Umbilical cord (tissue), 2 donors: ENCODE data around the gene LGALS3BP. TPM values are rescaled to one million over a fixed set of nuclear protein-coding genes. Genes with fewer than 3 reads are reported as not detected.

ENCODE experiments used
- DNase-seq: peaks from one replicate; pipeline ENCODE4 v3.0.0-alpha.2; 2015; ENCODE audit warnings: low spot score
- total RNA-seq: library from RNA; depleted of rRNA; stranded (reverse); fragments of >200 nt; gene quantifications from one replicate; pipeline ENCODE4 v1.2.3, GENCODE V29; 2014; ENCODE audit warnings: low replicate concordance; ENCODE audit not compliant: insufficient read depth

Gene LGALS3BP
- total RNA-seq, 1 donor from 2014 or later = 202 TPM

DNA sequence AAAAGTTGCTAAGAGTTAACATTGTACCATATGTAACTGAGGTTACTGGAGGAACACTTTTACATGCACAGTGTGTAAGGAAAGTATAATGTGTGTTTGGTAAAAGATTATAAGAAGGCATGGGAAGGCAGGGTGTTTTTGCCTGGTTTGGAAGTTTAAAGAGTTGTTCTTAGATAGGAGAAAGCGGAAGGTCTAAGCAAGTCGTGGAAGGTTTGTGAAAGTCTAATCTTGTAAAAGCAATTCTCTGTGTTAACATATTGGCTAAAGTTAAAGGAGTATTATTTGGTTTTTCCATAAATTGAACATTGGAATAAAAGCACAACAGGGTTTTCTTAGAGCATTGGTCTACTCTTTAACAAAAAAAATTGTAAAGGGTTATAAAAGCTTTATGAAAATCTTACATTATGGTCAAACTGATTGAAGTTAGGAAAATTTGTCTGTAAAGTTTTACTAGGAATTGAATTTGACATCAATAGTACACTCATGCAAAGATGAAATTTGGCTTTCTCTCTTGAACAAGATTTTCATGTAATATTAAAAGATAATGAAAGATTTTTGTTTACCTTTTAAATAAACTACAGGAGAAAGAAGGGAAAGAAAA lies 34.5 kb upstream of the LGALS3BP start:
- DNase-seq = no peak

DNA sequence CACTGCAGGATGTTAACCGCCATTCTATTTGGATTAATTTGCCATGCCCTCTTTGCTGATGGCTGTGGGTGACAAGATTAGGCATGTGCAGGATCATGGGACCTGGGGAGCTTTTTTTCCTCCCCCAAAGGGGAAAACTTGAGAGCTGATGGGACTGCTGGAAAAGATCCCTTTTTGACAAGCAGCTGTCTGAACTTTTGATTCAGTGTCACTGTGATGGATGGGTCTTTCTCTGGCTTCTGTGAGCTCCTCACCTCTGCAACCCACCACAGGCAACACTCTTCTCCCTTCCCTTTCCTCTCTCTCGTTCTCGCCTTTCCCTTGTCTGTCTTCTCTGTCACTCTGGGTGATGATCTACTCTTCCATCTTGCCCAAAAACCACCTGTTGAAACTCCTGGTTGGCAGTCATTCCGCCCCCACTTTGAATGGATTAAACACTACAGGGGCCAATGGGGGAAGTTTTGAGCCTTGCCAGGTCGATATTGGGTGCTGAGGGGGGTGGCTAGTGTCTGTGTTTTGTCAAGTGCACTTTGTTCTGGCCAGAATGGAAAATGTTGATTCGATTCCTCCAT lies 32.9 kb upstream of the LGALS3BP start:
- no peak for DNase-seq

DNA sequence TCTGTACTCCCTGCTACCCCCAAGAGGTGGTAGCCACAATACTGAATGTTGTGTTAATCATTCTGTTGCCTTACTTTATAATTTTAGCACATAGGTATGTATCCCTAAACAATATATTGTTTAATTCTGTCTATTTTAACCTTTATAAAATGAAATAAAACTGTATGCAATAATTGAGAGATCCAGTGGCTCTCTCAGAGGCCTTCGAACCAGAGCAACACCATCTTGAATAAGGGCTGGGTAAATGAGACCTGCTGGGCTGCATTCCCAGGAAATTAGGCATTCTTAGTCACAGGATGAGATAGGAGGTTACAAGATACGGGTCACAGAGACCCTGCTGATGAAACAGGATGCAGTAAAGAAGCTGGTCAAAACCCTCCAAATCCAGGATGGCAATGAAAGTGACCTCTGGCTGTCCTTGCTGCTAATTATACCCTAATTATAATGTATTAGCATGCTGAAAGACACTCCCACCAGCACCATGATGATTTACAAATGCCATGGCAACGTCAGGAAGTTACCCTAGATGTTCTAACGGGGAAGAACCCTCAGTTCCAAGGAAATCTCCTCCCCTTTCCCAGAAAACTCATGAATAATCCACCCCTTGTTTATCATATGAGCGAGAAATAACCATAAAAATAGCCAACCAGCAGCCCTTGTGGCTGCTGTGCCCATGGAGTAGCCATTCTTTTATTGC lies 31.9 kb upstream of the LGALS3BP start:
- DNase-seq = no peak

DNA sequence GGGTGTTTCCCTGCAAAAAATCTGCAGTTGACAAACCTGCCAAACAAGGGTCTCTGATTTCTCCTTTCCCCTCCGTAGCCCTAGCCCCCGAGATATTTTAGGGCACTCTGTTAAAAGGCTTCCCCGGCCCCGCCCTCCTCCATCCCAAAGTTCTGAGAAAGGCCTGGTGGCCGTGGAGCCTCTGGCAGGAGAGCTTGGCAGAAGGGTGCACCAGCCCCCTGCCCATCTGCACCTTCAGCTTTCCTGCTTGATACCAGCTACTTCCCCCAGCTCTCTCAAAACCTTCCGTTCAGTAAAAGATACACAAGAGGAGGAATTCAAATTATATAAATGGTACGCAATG lies 30.6 kb upstream of the LGALS3BP start:
- no peak for DNase-seq

DNA sequence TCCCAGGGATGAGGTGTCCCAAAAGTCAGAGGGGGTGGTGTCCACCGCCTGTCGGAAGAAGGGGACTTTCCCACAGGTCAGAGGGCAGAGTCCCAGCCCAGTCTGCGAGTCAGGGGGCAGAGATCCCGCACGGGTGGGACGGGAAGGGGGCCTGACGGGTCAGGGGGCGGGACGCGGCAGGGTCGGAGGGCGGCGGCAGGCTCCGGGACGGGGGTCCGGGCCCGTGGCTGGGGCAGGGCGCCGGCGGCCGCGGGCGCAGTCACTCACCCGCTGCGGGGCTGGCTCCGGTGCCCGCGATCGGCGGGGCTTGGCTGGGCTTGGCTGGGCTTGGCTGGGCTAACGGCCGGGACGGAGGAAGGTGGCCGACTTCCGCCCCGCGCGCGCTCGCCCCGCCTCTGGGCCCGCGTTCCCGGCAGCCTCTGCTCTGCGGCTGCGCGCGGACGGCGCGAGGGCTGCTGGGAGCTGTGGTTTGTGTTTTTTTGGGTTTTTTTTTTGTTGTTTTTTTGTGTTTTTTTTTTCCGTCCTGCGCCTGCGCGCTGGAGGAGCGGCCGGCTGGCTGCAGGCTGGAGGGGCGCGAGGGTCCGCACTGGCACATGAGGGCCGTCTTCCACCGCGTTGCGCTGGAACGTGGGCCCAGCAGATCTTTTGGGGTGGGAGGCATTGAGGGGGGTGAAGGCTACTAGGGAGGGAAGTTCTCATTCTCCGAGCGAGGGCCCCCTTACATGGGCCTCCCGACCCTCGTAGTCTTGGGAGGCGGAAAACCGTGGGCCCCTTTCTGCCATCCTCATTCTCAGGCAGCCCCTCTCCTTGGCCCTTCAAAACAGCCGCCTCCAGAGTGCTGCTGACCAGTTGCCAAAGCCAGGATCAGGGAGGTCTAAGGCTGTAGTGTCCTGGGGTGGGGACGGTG lies 29.9 kb upstream of the LGALS3BP start, which contains the start of gene CANT1:
Gene CANT1, minus strand, starts transcription at position 368 of the 907 bp plus-strand sequence. CDS start 12,142 bp downstream, outside the sequence.
- peak; percentile 94 for DNase-seq

DNA sequence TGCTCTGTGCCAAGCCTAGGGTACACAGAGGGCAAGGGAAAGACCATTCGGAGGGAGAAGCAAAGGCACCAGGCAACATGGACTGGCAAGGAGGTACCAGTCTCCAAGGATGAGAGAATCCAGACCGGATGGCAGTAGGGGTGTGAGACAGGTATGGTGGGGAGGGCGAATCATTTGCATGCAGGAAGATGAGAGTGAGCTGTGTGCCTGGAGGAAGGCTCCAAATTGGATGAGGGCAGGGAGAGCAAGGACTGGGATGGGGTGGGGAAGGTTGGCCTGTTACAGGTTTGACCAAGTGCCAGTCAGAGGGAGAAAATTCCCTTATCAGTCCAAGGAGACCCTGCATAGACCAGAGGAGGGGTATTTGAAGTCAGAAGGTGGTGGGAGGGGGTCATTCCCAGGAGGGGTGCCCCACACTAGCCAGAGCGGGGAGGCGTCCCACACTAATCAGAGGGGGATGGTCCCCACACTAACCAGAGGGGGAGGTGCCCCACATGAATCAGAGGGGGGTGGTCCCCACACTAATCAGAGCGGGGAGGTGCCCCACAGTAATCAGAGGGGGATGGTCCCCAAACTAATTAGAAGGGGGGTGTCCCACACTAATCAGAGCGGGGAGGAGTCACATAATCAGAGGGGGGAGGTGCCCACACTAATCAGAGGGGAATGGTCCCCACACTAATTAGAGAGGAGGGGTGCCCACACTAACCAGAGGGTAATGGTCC lies 29.1 kb upstream of the LGALS3BP start:
- no peak for DNase-seq

DNA sequence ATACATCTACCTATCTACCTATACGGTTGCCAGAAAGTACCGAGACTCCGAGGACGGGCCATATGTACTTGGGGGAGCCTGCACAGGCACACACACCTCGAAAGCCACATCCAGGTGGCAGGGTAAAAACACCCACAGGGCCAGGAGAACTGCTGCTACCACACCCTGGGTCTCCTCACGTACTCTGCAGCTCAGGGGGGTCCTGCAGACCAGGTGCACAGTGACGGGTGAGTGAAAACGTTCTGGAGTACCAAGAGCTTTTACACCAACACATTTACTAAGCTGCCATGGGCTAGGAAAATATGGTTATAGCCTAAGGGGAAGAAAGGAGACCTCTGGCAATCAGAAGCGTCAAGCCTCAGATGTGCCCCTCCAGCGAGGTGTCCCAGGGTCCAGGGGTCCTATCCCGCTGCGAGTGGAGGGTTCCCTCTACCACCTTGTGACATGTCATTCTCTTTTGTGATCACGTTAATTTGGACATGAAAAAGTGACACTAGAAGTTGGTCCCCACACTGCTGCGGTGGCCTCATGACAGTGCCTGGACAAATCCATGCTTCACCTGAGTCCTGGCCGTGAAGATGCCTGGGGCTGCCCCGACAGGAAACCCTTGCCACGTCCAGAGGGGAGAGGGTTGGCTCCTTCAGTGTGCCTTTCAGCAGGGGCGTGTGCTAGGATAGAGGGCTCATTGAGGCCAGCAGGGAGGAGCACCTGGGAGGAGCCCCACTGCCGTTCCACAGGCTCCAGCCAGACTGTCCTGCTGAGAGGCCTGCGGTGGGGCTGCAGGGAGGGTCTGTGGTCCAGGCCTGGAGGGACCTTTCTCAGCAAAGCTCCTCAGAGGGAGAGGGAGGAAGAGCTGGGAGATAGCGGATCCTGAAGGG lies 28.0 kb upstream of the LGALS3BP start:
- DNase-seq = no peak

DNA sequence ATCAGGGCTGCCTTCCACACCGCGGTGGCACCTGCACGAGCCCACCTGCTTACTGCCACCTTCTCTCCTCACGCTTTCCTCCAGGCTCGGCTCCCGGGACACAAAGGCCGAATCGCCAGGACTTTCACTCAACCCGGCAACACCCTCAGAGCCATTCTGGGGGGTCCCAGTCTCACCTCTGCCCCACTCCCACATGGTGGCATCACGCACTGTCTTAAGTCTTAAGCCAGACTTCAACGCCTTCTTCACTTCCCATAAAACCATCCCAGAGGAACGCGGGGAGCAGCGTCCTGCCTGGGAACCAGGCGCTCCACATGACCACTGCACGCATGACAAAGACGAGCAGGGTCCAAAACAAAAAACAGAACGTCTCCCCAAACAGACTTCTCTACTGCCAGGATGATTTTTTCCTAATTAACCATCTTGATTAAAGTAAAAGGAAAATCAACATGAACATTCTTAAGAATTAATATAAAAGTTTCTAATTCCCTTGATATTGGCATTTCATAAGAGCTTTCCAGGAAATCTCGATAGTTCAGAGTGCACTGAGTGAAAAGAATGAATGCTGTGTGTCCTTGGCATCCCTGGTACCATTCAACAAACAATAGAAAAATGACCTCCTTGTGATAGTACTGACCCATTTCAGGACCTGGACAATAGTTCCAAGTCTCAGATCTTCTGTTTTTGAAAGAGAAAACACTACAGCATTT lies 27.2 kb upstream of the LGALS3BP start:
- DNase-seq = no peak

DNA sequence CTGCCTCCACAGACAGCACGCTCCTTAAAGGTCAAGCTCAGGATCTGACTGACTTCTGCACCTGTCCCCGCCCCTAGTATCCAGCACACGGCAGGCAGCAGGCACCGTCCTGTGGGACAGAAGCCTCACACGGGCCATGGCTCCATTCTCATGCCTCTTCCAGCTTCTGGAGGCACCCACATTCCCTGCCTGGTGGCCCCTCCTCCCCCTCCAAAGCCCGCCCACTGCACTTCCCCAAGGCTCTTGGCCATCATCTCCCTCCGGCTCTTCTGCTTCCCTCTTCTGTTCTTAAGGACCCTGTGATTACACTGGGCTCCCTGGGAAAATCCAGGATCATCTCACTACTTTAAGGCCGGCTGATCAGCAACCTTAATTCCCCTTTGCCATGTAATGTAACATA lies 26.3 kb upstream of the LGALS3BP start:
- DNase-seq = no peak

DNA sequence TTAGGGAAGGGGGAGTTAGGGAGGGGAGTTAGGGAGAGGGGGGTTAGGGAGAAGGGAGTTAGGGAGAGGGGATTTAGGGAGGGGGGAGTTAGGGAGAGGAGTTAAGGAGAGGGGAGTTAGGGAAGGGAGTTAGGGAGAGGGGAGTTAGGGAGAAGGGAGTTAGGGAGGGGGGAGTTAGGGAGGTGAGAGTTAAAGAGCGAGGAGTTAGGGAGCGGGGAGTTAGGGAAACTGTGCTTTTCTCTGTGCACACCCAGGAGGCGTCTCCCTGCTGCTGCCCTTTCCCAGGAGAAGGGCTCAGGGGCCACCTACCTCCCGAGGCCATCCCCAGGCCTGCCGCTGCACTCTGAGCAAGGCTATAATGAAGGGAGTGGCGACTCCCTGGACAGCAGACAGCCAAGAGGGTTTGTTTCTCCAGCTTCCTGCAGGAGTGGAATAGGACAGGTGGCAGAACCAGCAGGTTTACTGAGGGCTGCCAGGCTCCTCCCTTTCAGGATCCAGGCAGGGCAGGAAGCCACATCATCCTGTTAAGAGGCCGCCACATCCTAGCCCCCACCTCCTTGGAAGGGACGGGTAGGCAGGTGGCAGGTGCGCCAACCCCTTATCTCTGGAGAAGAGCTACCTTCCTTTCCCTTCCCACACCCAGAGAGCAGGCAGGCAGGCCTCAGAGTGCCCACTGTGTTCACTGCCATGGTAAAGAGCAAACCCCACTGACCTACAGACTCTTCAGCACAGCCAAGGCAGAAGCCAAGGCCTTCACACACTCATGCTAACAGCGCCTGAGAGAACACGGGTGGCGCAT lies 25.5 kb upstream of the LGALS3BP start:
- no peak for DNase-seq

DNA sequence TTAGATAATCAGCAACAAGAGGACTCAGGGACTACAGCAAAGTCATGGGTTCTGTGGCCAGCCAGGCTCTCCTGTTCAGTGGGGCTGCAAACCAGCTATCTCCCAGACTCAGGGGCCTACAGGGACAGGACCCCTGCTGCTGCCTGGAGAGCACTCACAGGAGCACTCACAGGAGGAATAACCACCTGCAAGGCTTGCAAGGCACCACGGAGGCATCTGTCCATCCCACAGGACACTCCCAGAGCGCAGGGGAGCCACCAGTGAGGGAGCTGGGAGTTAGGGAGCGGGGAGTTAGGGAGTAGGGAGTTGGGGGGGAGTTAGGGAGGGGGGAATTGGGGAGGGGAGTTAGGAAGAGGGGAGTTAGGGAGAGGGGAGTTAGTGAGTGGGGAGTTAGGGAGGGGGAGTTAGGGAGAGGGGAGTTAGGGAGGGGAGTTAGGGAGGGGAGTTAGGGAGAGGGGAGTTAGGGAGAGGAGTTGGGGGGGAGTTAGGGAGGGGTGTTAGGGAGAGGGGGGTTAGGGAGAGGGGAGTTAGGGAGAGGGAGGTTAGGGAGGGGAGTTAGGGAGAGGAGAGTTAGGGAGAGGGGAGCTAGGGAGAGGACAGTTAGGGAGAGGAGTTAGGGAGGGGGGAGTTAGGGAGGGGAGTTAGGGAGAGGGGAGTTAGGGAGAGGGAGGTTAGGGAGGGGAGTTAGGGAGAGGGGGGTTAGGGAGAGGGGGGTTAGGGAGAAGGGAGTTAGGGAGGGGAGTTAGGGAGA lies 24.1 kb upstream of the LGALS3BP start:
- no peak for DNase-seq

DNA sequence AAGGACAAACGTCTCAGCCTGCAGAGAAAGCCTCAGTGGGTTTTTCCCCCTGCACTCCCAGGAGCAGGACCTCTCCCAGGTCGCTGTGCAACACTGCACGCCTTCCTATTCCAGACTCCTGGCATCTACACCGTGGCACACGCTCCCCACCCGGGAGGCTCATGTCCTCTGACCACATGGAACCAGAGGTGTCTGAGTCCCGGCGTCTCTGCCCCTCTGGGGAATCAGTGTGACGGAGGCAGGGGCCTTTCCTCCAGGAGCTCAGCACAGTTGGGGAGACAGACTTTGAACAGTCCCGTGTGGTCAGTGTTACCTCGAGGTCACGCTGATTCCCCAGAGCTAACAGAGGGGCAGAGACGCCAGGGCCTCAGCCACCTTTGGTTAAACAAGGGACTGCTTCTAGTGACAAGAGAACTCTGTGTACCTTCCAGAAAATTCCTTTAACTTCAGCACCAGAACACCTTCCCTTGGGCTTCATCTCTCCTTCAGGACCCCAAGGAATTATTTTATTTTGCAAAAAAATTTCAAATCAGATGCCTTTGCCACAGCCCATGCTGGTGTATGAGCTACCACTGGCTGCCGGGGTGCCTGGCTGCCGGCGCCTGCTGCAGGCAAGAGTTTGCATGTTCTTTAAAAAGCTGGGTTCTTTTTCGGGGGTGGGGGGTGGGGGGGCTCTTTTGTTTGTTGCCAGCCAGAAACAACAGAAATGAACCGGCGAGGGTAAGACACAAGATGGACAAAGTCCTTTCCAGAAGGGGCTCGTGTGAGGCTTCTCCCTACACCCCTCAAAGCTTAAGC lies 23.3 kb upstream of the LGALS3BP start:
- DNase-seq = no peak

DNA sequence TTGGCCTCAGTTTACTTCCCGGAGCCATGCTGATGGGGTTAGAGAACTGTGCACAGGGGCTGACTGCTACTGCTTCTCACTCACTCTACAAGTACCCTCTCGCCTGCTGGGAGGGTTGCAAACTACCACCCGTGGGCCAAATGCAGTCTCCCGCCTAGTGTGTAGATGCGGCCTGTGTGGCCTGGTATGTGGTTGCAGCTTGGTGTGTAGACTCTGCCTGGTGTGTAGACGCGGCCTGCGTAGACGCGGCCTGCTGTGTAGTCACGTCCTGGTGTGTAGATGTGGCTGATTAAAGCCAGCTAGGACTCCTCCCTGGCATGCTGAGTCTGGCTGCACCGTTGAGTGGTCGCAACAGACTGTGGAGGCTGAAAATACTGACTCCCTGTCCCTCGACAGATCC lies 22.6 kb upstream of the LGALS3BP start:
- no peak for DNase-seq

DNA sequence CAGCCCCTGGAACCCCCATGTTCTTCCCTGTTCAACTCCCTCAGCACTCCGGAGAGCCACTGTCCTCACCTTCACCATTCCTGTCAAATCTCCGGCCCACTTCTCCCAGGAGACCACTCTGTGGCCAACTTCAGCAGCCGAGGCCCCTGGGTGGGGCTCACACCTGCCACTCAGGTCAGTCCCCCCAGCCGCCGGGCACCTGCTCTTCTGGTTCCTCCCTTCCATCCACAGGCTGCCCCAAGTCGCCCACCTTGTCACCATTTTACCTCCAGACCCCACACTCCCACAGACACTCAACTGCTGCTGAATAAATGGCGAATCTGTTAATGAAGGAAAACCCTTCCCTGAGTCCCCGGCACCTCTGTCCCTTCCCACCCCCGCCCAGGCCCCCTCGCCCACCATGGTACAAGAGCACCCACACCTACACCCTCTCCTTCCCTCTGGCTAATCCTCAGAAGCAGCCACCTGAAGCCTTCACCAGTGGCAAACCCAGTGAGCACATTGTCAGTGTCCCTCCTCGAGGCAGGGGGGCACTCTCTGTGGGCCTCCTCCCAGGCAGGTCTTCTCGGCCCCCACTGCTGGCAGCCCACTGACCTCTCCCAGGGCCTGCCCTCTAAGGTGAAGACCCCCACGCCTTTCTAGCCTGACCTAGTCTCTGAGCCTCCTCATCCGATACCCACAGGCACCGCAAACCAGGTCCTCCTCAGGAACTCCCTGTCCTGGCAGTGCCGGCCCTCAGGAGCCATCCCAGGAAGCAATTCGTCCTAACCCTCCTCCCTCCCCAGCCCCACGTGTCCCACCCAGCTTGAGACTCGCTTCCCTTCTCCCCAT lies 21.7 kb upstream of the LGALS3BP start:
- no peak for DNase-seq

DNA sequence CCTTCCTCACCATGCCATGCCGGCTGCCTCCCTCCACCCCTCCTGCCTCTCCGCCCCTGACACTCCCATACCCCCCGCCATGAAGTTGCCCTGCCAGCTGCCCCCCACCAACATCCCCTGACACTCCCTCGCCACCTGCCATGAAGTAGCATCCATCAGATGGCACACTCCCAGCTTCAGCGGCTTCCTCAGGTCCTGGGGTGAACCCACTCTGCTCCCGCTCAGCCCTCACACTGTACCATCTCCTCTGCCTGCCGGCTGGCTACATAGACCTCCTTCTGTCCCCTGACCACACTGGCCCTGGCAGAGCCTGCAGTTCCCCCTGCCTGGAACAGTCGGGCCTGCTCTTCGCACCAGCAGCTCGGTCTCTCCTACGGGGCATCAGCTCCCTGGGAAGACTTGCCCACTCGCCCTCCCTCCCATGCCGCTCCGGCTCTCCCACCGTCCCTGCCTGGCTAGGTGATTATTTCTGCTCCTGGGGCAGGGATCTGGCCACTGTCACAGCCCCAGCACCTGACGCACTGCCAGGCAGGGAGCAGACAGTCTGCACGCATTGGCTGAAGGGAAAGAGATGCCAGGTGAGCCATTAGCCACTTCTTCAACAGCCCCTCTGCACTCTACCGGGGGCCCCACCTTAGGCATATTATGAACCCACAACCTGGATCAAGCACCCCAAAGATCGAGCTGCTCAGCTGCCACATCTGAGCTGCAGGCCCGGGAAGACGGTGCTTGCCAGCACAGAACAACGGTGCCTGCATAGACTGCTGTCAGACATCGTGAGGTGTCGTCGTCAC lies 20.9 kb upstream of the LGALS3BP start:
- no peak for DNase-seq

DNA sequence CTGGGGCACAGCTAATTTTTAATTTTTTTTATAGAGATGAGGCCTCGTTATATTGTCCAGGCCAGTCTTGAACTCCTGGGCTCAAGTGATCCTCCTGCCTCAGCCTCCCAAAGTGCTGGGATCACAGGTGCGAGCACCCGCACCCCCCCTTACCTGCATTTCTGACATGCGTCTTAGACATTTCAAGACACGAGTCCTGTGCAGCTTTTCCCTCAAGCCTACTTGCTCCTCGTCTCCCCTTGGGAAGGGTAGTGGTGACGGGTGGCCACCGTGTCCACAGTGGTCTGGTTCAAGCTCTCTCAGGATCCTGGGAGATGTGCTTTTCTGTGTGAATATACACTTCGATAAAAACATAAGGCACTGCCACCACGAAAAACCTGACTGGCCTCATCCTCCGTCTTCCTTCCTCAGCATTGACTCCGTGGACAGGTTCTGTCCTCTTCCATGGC lies 20.2 kb upstream of the LGALS3BP start:
- no peak for DNase-seq
